Peyer's patch (tissue), 4 donors: Measurements from ENCODE around the gene POU5F2.

Experiments used
- POLR2A ChIP-seq, 2 donors: fragments of 450-650 bp; IDR thresholded peaks; one replicate each; pipeline ENCODE4 v1.5.1; 2017; ENCODE audit warnings: antibody characterized with exemption in 2 of 2, mild to moderate bottlenecking in 2 of 2, moderate library complexity in 2 of 2
- TF ChIP-seq, protein P1 (sequence below), 6 experiments: fragments of 450-650 bp in 4 of 6; fragments of 200-600 bp in 2 of 6; sonication (generic) in 1 of 6; IDR thresholded peaks; one replicate each; pipeline ENCODE4 v1.5.1; 2017 to 2019; ENCODE audit warnings: antibody characterized with exemption in 6 of 6, mild to moderate bottlenecking in 3 of 6, moderate library complexity in 1 of 6

DNA sequence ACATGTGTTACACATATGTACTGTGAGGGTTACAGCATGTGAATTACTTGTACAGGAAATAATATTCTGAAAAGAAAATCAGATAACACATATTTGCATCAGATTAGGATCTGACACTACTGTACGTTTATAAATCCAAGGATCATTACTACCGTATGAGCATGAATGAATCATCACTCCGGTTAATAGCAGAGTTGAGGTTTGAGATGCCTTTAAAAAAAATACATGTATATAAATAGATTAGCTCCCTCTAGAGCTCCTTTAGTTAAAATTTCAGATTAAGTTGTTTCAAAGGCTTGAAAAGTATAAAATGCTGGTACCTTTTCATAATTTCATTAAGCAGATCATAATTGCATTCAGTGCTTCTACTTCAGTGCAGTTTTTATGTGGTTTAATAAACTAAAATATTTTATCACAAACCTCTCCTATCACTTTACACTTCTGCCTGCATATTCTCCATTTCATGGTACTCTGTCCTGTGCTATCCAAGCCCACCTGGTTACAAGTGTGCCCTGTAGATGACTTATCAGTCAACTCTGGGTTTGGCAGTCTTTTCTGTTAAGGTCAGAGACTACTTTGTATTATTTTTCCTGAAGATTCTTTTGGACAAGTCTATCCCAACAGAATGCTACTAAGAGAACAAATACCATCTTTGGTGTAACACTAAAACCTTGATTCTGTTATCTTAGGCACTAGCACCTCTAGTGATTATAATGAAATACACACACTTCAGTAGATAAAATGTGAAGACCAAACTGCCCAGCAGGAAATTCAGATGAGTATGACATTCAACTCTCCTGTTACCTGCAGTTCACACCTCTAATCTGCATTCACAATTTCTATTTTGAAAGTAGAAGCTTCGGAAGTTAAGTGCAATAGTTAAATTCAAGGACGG is 48.0 kb upstream of the POU5F2 start:
- TF ChIP-seq POLR2A (IDR thresholded peaks at IDR 0.05) = no peak
- TF ChIP-seq, protein P1, sequence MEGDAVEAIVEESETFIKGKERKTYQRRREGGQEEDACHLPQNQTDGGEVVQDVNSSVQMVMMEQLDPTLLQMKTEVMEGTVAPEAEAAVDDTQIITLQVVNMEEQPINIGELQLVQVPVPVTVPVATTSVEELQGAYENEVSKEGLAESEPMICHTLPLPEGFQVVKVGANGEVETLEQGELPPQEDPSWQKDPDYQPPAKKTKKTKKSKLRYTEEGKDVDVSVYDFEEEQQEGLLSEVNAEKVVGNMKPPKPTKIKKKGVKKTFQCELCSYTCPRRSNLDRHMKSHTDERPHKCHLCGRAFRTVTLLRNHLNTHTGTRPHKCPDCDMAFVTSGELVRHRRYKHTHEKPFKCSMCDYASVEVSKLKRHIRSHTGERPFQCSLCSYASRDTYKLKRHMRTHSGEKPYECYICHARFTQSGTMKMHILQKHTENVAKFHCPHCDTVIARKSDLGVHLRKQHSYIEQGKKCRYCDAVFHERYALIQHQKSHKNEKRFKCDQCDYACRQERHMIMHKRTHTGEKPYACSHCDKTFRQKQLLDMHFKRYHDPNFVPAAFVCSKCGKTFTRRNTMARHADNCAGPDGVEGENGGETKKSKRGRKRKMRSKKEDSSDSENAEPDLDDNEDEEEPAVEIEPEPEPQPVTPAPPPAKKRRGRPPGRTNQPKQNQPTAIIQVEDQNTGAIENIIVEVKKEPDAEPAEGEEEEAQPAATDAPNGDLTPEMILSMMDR (IDR thresholded peaks at IDR 0.05) = peak in 1 of 6 experiments; percentile 9
